PFSK-1 (cell line): Measurements from ENCODE around the gene MRPL38.

Experiments
- FOXP2 ChIP-seq: optimal IDR thresholded peaks from 2 replicates; pipeline ENCODE3; 2011; ENCODE audit warnings: borderline replicate concordance, control low read depth, inconsistent platforms; ENCODE audit not compliant: insufficient read depth; ENCODE audit errors: extremely low read length, extremely low read depth
- POLR2AphosphoS5 ChIP-seq: IDR thresholded peaks from 2 replicates; pipeline ENCODE4 v1.6.1; 2012; ENCODE audit warnings: low read depth, mild to moderate bottlenecking, control low read depth, low read length, moderate library complexity
- REST ChIP-seq, 2 experiments: IDR thresholded peaks; 2 replicates each; pipeline versions ENCODE4 v1.6.1 to v1.8.0; 2011 to 2012; ENCODE audit warnings: low read depth in 2 of 2, low read length in 2 of 2, control low read depth in 1 of 2, inconsistent platforms in 1 of 2, mild to moderate bottlenecking in 1 of 2, moderate library complexity in 1 of 2; ENCODE audit not compliant: insufficient read depth in 1 of 2
- SIN3A ChIP-seq: IDR thresholded peaks from 2 replicates; pipeline ENCODE4 v1.6.1; 2012; ENCODE audit warnings: mild to moderate bottlenecking, low read length, moderate library complexity, borderline replicate concordance; ENCODE audit not compliant: insufficient read depth
- TAF1 ChIP-seq: IDR thresholded peaks from 2 replicates; pipeline ENCODE4 v1.6.1; 2012; ENCODE audit warnings: low read length, control low read depth, borderline replicate concordance; ENCODE audit not compliant: insufficient read depth

MRPL38 gene

GRCh38 chr17:75864448-75864871 lies 40.2 kb downstream of the MRPL38 start:
- peak; percentile 46 for TF ChIP-seq FOXP2
- no peak for TF ChIP-seq POLR2AphosphoS5

DNA sequence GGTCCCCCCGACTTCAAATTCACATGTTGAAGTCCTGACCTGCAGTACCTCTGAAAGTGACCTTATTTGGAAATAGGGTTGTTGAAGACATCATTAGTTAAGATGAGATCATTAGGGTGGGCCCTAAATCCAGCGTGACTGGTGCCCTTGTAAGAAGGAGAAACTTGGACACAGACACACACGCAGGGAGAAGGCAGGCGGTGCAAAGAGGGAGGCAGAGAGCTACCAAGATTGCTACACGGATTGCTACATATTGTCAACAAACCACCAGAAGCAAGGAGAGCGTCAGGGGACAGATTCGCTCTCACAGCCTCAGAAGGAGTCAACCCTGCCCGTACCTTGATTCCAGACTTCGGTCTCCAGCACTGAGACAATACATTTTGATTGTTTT lies 42.8 kb downstream of the MRPL38 start:
- TF ChIP-seq FOXP2: no peak
- TF ChIP-seq SIN3A: no peak
- no peak for TF ChIP-seq POLR2AphosphoS5
- TF ChIP-seq TAF1: no peak
- no peak for TF ChIP-seq REST (IDR thresholded peaks at IDR 0.05; ENCODE audit: insufficient read depth in 1 of 2, low read depth in 2 of 2, low read length in 2 of 2)

- no peak; the same call in 1 of the 2 replicates for TF ChIP-seq POLR2AphosphoS5
- TF ChIP-seq FOXP2: peak; percentile 39
Observed at GRCh38 chr17:75856062-75856756, 48.5 kb downstream of the MRPL38 start.

DNA sequence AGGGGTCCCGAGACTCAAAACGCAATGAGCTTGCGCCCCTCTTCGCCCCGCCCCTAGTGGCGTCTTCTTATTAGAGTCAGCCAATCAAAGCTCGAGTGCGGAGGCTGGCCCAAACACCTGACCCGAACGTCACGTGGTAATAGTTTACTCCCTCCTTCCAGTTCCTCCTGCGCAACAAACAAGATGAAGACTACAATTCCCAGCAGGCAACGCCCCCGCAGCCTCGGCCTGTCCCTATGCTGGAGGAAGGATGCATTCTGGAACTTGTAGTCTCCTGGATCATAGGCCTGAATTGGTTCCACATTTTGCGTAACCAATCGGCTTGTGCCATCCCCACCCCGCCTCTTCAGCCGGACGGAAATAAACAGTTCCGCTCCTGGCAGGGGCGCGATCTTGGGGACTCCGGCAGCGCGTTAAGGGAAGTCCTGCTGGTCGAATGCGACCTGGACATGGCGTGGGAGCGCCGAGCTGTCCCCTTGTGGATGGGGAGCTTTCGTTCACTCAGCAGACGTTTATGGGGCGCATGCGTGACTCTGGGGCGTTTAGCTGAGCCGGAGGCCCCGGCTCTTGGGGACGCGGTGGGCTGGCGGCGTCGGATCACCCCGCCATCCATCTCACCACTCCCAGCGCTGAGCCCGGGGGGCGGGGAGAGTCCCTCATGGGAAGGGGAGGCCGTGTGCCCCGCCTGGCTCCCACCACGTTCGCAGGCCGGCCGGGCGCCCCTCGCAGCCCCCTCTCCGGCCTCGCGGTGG lies 49.2 kb downstream of the MRPL38 start, which contains the start of gene WBP2:
WBP2 (minus strand) TSS at position 26 of the 752 bp plus-strand sequence. CDS start 38 bp downstream, outside the sequence.
- TF ChIP-seq FOXP2 (peak; percentile 91), SIN3A (peak; percentile 94; the same call in 1 of the 2 replicates), POLR2AphosphoS5 (peak; percentile 83), TAF1 (peak; percentile 68; the same call in 1 of the 2 replicates), REST (IDR thresholded peaks at IDR 0.05; ENCODE audit: insufficient read depth in 1 of 2, low read depth in 2 of 2, low read length in 2 of 2) (0 out of 4 replicates have a peak, but pooled peaks of 1 of the 2 experiments have one; percentile 15)

GRCh38 chr17:75854881-75855309 lies 49.8 kb downstream of the MRPL38 start:
- TF ChIP-seq SIN3A (0 out of 2 replicates have a peak, but pooled peaks have one; percentile 47), REST (IDR thresholded peaks at IDR 0.05; ENCODE audit: insufficient read depth in 1 of 2, low read depth in 2 of 2, low read length in 2 of 2) (no peak)

GRCh38 chr17:75854101-75854748 lies 50.5 kb downstream of the MRPL38 start:
- TF ChIP-seq REST (IDR thresholded peaks at IDR 0.05; ENCODE audit: insufficient read depth in 1 of 2, low read depth in 2 of 2, low read length in 2 of 2) (no peak), SIN3A (no peak), FOXP2 (no peak), POLR2AphosphoS5 (no peak), TAF1 (no peak)
